AG08395 (cell line): Measurements from ENCODE around the gene SCUBE1.
"Not testable (repeated sequence)": the region's sequence is repeated elsewhere in the genome, so short reads cannot be mapped to it uniquely, and the experiment has no call there.

Source experiments
- DNase-seq: peaks from one replicate; pipeline ENCODE4 v3.0.0; 2012; ENCODE audit warnings: mixed read lengths, low spot score

Gene SCUBE1

GRCh38 chr22:43301866-43302265 lies 41.3 kb downstream of the SCUBE1 start:
- no peak for DNase-seq

- no peak for DNase-seq
Observed at GRCh38 chr22:43300891-43301676, 42.1 kb downstream of the SCUBE1 start.

GRCh38 chr22:43299736-43300135 lies 43.4 kb downstream of the SCUBE1 start:
- DNase-seq = no peak

GRCh38 chr22:43298062-43298801 lies 44.9 kb downstream of the SCUBE1 start:
- DNase-seq = no peak

- DNase-seq = no peak
Observed at GRCh38 chr22:43297270-43298061, 45.7 kb downstream of the SCUBE1 start.

GRCh38 chr22:43296276-43296902 lies 46.8 kb downstream of the SCUBE1 start:
- DNase-seq = no peak

- no peak for DNase-seq
Observed at GRCh38 chr22:43295660-43296059, 47.5 kb downstream of the SCUBE1 start.

GRCh38 chr22:43295173-43295572 lies 48.0 kb downstream of the SCUBE1 start:
- no peak for DNase-seq

GRCh38 chr22:43293655-43294392 lies 49.3 kb downstream of the SCUBE1 start:
- peak; percentile 79 for DNase-seq

GRCh38 chr22:43293259-43293654 lies 49.9 kb downstream of the SCUBE1 start:
- DNase-seq = peak; percentile 89

- no peak for DNase-seq
Observed at GRCh38 chr22:43292630-43293018, 50.5 kb downstream of the SCUBE1 start.

GRCh38 chr22:43291381-43291780 lies 51.8 kb downstream of the SCUBE1 start:
- no peak for DNase-seq

- peak; percentile 64 for DNase-seq
Observed at GRCh38 chr22:43289976-43290721, 53.0 kb downstream of the SCUBE1 start.

GRCh38 chr22:43289531-43289963 lies 53.6 kb downstream of the SCUBE1 start:
- peak; percentile 20 for DNase-seq

GRCh38 chr22:43288807-43289420 lies 54.3 kb downstream of the SCUBE1 start:
- no peak for DNase-seq

GRCh38 chr22:43288378-43288777 lies 54.8 kb downstream of the SCUBE1 start:
- no peak for DNase-seq

- no peak for DNase-seq
Observed at GRCh38 chr22:43287441-43287840, 55.7 kb downstream of the SCUBE1 start.

GRCh38 chr22:43281394-43281793 lies 61.8 kb downstream of the SCUBE1 start:
- DNase-seq = no peak

- not testable (repeated sequence) for DNase-seq
Observed at GRCh38 chr22:43280523-43280886, 62.7 kb downstream of the SCUBE1 start.

GRCh38 chr22:43279867-43280522 lies 63.2 kb downstream of the SCUBE1 start:
- DNase-seq = no peak
